HL-60 (cell line): ENCODE measurements around the gene SGIP1.
"Not testable (repeated sequence)": the region's sequence is repeated elsewhere in the genome, so short reads cannot be mapped to it uniquely, and the experiment has no call there.

Source experiments
- DNase-seq, 2 experiments: peaks; one replicate each; pipeline ENCODE4 v3.0.0-alpha.2; 2010 to 2020; ENCODE audit warnings: low read depth in 1 of 2, low spot score in 1 of 2
- H3K27ac ChIP-seq: fragments of 250-450 bp; sonication (Bioruptor Pico); replicated peaks from 2 replicates; pipeline ENCODE4 v1.5.1; 2020; ENCODE audit warnings: mild to moderate bottlenecking, moderate library complexity
- H3K27me3 ChIP-seq: fragments of 250-450 bp; sonication (Bioruptor Pico); 2 replicates; pipeline ENCODE4 v1.5.1; 2021; ENCODE audit warnings: mild to moderate bottlenecking, moderate library complexity; ENCODE audit not compliant: insufficient read depth, poor library complexity, severe bottlenecking
- H3K4me3 ChIP-seq: replicated peaks from 2 replicates; pipeline ENCODE4 v1.5.1; 2011; ENCODE audit warnings: mild to moderate bottlenecking, control low read depth, low read length; ENCODE audit not compliant: insufficient read depth
- GABPA ChIP-seq: IDR thresholded peaks from 2 replicates; pipeline ENCODE4 v1.6.1; 2012; ENCODE audit warnings: low read depth
- POLR2AphosphoS5 ChIP-seq: IDR thresholded peaks from 2 replicates; pipeline ENCODE4 v1.6.1; 2012; ENCODE audit warnings: low read depth
- SPI1 ChIP-seq: IDR thresholded peaks from 2 replicates; pipeline ENCODE4 v1.6.1; 2012; ENCODE audit warnings: low read depth, mild to moderate bottlenecking, borderline replicate concordance
- TF ChIP-seq, protein P1 (sequence below): IDR thresholded peaks from 2 replicates; pipeline ENCODE4 v1.6.1; 2012; ENCODE audit warnings: low read depth; ENCODE audit not compliant: insufficient replicate concordance
- TF ChIP-seq, protein P2 (sequence below): IDR thresholded peaks from one replicate; pipeline ENCODE4 v1.5.1; 2011; ENCODE audit warnings: low read length, control low read depth, inconsistent platforms; ENCODE audit not compliant: insufficient read depth

Gene SGIP1

DNA sequence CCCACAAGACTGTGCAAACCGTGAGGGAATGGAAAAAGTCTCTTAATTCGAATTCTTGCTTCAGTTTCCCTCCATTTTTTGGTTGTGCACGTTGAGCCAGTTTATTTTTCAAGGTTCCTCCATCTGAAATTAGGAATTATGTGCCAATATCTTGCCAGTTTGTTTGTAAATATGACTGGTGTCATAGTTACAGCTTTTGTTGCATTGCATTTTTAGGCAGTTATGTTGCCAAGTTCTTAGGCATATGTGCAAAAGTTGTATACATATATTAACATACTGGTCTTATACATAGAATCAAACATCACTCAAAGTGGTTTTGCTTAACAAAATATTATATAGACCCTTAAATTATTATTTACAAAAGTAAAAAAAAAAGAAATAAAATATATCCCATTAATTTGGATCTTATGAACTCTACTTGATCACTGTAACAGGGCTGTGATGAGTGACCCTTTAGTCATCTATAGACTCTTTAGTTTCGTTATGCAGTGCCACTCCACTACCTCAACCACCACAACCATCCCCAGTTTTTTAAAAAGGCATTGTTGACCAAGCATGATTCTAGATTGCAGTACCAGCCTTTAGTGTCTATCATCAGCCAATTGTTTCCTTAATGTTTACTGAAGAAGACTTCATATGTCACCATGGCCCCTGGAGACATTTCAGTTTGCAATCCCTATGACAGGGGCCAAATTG, 197.4 kb downstream of the SGIP1 start:
- Histone ChIP-seq H3K4me3 (no peak overlapping the region), H3K27ac (no peak overlapping the region), H3K27me3 (no peaks in the 10 kb centered on the region)
- DNase-seq: no peak
- TF ChIP-seq GABPA (no peak), POLR2AphosphoS5 (no peak), SPI1 (no peak)
- TF ChIP-seq, protein P1, sequence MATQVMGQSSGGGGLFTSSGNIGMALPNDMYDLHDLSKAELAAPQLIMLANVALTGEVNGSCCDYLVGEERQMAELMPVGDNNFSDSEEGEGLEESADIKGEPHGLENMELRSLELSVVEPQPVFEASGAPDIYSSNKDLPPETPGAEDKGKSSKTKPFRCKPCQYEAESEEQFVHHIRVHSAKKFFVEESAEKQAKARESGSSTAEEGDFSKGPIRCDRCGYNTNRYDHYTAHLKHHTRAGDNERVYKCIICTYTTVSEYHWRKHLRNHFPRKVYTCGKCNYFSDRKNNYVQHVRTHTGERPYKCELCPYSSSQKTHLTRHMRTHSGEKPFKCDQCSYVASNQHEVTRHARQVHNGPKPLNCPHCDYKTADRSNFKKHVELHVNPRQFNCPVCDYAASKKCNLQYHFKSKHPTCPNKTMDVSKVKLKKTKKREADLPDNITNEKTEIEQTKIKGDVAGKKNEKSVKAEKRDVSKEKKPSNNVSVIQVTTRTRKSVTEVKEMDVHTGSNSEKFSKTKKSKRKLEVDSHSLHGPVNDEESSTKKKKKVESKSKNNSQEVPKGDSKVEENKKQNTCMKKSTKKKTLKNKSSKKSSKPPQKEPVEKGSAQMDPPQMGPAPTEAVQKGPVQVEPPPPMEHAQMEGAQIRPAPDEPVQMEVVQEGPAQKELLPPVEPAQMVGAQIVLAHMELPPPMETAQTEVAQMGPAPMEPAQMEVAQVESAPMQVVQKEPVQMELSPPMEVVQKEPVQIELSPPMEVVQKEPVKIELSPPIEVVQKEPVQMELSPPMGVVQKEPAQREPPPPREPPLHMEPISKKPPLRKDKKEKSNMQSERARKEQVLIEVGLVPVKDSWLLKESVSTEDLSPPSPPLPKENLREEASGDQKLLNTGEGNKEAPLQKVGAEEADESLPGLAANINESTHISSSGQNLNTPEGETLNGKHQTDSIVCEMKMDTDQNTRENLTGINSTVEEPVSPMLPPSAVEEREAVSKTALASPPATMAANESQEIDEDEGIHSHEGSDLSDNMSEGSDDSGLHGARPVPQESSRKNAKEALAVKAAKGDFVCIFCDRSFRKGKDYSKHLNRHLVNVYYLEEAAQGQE: no peak
- TF ChIP-seq, protein P2, sequence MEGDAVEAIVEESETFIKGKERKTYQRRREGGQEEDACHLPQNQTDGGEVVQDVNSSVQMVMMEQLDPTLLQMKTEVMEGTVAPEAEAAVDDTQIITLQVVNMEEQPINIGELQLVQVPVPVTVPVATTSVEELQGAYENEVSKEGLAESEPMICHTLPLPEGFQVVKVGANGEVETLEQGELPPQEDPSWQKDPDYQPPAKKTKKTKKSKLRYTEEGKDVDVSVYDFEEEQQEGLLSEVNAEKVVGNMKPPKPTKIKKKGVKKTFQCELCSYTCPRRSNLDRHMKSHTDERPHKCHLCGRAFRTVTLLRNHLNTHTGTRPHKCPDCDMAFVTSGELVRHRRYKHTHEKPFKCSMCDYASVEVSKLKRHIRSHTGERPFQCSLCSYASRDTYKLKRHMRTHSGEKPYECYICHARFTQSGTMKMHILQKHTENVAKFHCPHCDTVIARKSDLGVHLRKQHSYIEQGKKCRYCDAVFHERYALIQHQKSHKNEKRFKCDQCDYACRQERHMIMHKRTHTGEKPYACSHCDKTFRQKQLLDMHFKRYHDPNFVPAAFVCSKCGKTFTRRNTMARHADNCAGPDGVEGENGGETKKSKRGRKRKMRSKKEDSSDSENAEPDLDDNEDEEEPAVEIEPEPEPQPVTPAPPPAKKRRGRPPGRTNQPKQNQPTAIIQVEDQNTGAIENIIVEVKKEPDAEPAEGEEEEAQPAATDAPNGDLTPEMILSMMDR: no peak

DNA sequence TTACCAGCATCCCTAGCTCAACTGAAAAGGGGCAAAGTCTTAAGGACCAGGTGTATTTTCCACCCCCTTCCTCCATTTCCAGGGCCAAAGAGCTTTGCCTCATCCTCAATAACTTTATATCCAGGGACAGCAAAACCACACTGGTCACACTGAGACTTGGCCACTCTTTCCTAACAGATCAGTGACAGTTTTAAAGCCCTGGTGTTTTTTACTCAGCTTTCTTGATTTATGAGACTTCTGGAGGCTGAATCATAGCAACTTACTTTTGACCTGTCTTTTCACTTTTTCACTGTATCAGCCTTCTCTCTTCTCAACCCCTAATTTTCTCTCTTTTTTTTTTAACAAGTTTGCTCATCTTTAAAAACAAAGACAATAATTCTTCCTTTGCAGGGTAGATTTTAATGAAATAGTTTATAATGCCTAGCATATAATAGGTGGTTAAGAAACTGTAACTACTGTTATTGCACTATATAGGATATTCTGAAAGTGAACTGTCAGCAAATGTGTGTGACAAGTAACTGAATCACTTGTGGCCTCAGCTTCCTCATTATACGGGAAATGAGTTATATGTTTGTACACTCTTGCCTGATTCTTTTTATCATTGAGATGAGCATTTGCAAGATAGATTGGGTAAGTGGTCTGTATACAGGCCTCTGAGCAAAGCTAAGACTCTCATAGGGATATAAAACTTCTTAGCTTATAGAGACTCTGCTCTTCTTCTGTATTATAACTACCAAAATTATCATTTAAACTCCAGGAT, 198.6 kb downstream of the SGIP1 start:
- H3K27me3 ChIP-seq: no peaks in the 10 kb centered on the region
- no peak for TF ChIP-seq SPI1
- no peak for TF ChIP-seq POLR2AphosphoS5
- TF ChIP-seq, protein P2: no peak
- no peak for TF ChIP-seq GABPA
- TF ChIP-seq, protein P1: no peak
- H3K4me3 ChIP-seq: no peak overlapping the region
- no peak for DNase-seq
- H3K27ac ChIP-seq: no peak overlapping the region

DNA sequence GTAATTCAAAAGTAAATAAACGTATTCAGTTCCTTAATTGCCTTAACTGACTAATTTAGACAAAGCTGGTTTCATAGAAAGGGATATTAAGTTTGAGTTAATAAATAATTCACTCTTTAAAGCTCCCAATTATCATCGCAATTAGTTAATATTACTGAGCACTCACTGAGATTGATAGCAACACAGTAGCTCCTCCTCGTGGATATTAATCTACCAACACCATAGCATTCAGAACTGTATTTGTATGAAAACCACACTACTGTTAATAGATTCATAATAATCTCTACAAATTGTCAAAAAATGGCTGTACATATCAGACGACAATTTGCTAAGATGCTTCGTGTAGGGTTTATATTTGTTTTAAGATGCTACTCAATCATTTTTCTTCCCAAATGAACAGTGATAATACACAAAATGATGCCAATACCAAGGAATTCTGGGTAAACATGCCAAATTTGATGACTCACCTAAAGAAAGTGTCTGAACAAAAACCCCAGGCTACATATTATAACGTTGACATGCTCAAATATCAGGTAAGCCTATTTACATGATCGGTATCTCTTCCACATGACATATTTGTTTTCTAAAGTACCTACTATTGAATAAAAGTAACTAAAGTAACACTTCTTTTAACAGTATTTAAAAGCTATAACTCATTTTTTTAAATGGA, 199.5 kb downstream of the SGIP1 start:
- TF ChIP-seq, protein P1: no peak
- no peak for TF ChIP-seq GABPA
- TF ChIP-seq, protein P2: no peak
- Histone ChIP-seq H3K27me3 (no peaks in the 10 kb centered on the region), H3K4me3 (no peak overlapping the region), H3K27ac (no peak overlapping the region)
- no peak for DNase-seq

DNA sequence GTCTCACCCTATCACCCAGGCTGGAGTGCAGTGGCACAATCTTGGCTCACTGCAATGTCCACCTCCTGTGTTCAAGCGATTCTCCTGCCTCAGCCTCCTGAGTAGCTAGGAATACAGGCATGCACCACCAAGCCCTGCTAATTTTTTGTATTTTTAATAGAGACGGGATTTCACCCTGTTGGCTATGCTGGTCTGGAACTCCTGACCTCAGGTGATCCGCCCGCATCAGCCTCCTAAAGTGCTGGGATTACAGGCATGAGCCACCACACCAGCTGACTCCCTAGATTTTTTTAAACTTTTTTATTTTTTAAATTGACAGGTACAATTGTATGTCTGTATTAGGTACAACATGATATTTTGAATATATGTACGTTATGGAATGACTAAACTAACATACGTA, 200.6 kb downstream of the SGIP1 start:
- not testable (repeated sequence) for DNase-seq, H3K27ac ChIP-seq, H3K27me3 ChIP-seq, H3K4me3 ChIP-seq
